ENCODE results near the gene GOLGA6D. TPM values are rescaled to one million over a fixed set of nuclear protein-coding genes. Genes with fewer than 3 reads are reported as not detected.
"Not testable (repeated sequence)": the region's sequence is repeated elsewhere in the genome, so short reads cannot be mapped to it uniquely, and the experiment has no call there.

GOLGA6D gene
- polyA plus RNA-seq, 3 donors, result not detected

GRCh38 chr15:75313116-75313845, 30.6 kb downstream of the GOLGA6D start:
- Histone ChIP-seq H3K4me2 (replicated peaks; ENCODE audit: extremely low read depth, low read length, poor library complexity, severe bottlenecking) (no peak overlapping the region), H4K20me1 (ENCODE audit: insufficient read depth, low read length) (no peaks in the 10 kb centered on the region), H3K79me2 (ENCODE audit: insufficient read depth, low read length) (no peaks in the 10 kb centered on the region), H3K4me1 (ENCODE audit: control insufficient read depth in 1 of 2, insufficient read depth in 2 of 2, low read length in 2 of 2) (no peaks in the 10 kb centered on the region), H3K36me3 (replicated peaks in 1 of 2; ENCODE audit: control insufficient read depth in 1 of 2, insufficient read depth in 2 of 2, low read length in 2 of 2) (no peaks in the 10 kb centered on the region), H3K9me3 (replicated peaks in 1 of 2; ENCODE audit: control insufficient read depth in 1 of 2, insufficient read depth in 1 of 2, low read length in 2 of 2) (no peaks in the 10 kb centered on the region), H3K9ac (ENCODE audit: insufficient read depth, low read length, poor library complexity, severe bottlenecking) (no peak overlapping the region), H3K4me3 (replicated peaks in 1 of 3; ENCODE audit: low read depth in 2 of 3, low read length in 3 of 3) (no peak overlapping the region), H3K27me3 (ENCODE audit: control insufficient read depth in 2 of 2, insufficient read depth in 2 of 2, low read length in 2 of 2) (no peaks in the 10 kb centered on the region), H2AFZ (ENCODE audit: insufficient read depth, low read depth, low read length, poor library complexity, severe bottlenecking) (no peak overlapping the region), H3K27ac (ENCODE audit: low read depth in 1 of 2, low read length in 2 of 2) (no peak overlapping the region)
- TF ChIP-seq CTCF (IDR thresholded peaks at IDR 0.05), result no peak
- H3K4me3 Mint-ChIP-seq, result no peak overlapping the region
- peaks cover 0 to 2% (median 0%) of the 10 kb centered on the region in 7 donors for H3K9me3 Mint-ChIP-seq
- DNase-seq, result no peak
- peaks cover 3 to 10% (median 5%) of the 10 kb centered on the region in 3 donors for H3K27me3 Mint-ChIP-seq (ENCODE audit: low read depth in 3 of 3)
- no peaks in the 10 kb centered on the region for H3K4me1 Mint-ChIP-seq
- no peak overlapping the region for H3K27ac Mint-ChIP-seq
- 90% methylated on average over 8 of the region's 13 CpGs for WGBS (ENCODE audit: insufficient coverage)
- intact Hi-C loops (cut with micrococcal nuclease), result no loop called here
- no peaks in the 10 kb centered on the region for H3K36me3 Mint-ChIP-seq

GRCh38 chr15:75314552-75315290, 32.1 kb downstream of the GOLGA6D start:
- WGBS (ENCODE audit: insufficient coverage), result 87% methylated on average over 4 of the region's 5 CpGs
- Histone ChIP-seq H2AFZ (ENCODE audit: insufficient read depth, low read depth, low read length, poor library complexity, severe bottlenecking) (no peak overlapping the region), H3K4me3 (replicated peaks in 1 of 3; ENCODE audit: low read depth in 2 of 3, low read length in 3 of 3) (no peak overlapping the region), H3K4me1 (ENCODE audit: control insufficient read depth in 1 of 2, insufficient read depth in 2 of 2, low read length in 2 of 2) (no peaks in the 10 kb centered on the region), H3K9ac (ENCODE audit: insufficient read depth, low read length, poor library complexity, severe bottlenecking) (no peak overlapping the region), H3K4me2 (replicated peaks; ENCODE audit: extremely low read depth, low read length, poor library complexity, severe bottlenecking) (no peak overlapping the region), H3K36me3 (replicated peaks in 1 of 2; ENCODE audit: control insufficient read depth in 1 of 2, insufficient read depth in 2 of 2, low read length in 2 of 2) (no peaks in the 10 kb centered on the region), H3K27ac (ENCODE audit: low read depth in 1 of 2, low read length in 2 of 2) (no peak overlapping the region), H3K79me2 (ENCODE audit: insufficient read depth, low read length) (no peaks in the 10 kb centered on the region), H4K20me1 (ENCODE audit: insufficient read depth, low read length) (no peaks in the 10 kb centered on the region), H3K27me3 (ENCODE audit: control insufficient read depth in 2 of 2, insufficient read depth in 2 of 2, low read length in 2 of 2) (no peaks in the 10 kb centered on the region), H3K9me3 (replicated peaks in 1 of 2; ENCODE audit: control insufficient read depth in 1 of 2, insufficient read depth in 1 of 2, low read length in 2 of 2) (no peaks in the 10 kb centered on the region)
- TF ChIP-seq CTCF (IDR thresholded peaks at IDR 0.05), result peak; percentile 21
- H3K27me3 Mint-ChIP-seq (ENCODE audit: low read depth in 3 of 3), result peaks cover 3 to 5% (median 5%) of the 10 kb centered on the region in 3 donors
- no peak overlapping the region for H3K4me3 Mint-ChIP-seq
- peaks cover 0 to 2% (median 0%) of the 10 kb centered on the region in 7 donors for H3K9me3 Mint-ChIP-seq
- intact Hi-C loops (cut with micrococcal nuclease), result no loop called here
- H3K27ac Mint-ChIP-seq, result peak overlapping the region in 1 of 7 donors; percentile 72
- DNase-seq, result no peak
- H3K4me1 Mint-ChIP-seq, result no peaks in the 10 kb centered on the region
- H3K36me3 Mint-ChIP-seq, result no peaks in the 10 kb centered on the region

GRCh38 chr15:75319231-75319897, 36.7 kb downstream of the GOLGA6D start:
- 78% methylated on average over 4 of the region's 5 CpGs for WGBS (ENCODE audit: insufficient coverage)
- H3K9ac ChIP-seq (ENCODE audit: insufficient read depth, low read length, poor library complexity, severe bottlenecking); H3K36me3 ChIP-seq (replicated peaks in 1 of 2; ENCODE audit: control insufficient read depth in 1 of 2, insufficient read depth in 2 of 2, low read length in 2 of 2); H3K4me2 ChIP-seq (replicated peaks; ENCODE audit: extremely low read depth, low read length, poor library complexity, severe bottlenecking); H2AFZ ChIP-seq (ENCODE audit: insufficient read depth, low read depth, low read length, poor library complexity, severe bottlenecking); H3K9me3 ChIP-seq (replicated peaks in 1 of 2; ENCODE audit: control insufficient read depth in 1 of 2, insufficient read depth in 1 of 2, low read length in 2 of 2); H3K4me3 ChIP-seq (replicated peaks in 1 of 3; ENCODE audit: low read depth in 2 of 3, low read length in 3 of 3); H3K27ac Mint-ChIP-seq; H3K4me1 ChIP-seq (ENCODE audit: control insufficient read depth in 1 of 2, insufficient read depth in 2 of 2, low read length in 2 of 2); H3K9me3 Mint-ChIP-seq; H3K27me3 ChIP-seq (ENCODE audit: control insufficient read depth in 2 of 2, insufficient read depth in 2 of 2, low read length in 2 of 2); intact Hi-C loops (cut with micrococcal nuclease); H3K27ac ChIP-seq (ENCODE audit: low read depth in 1 of 2, low read length in 2 of 2); H3K4me1 Mint-ChIP-seq; H4K20me1 ChIP-seq (ENCODE audit: insufficient read depth, low read length); H3K79me2 ChIP-seq (ENCODE audit: insufficient read depth, low read length); DNase-seq; H3K36me3 Mint-ChIP-seq; H3K4me3 Mint-ChIP-seq: not testable (repeated sequence)
- H3K27me3 Mint-ChIP-seq (ENCODE audit: low read depth in 3 of 3), result peaks cover 1 to 12% (median 4%) of the 10 kb centered on the region in 3 donors
